ENCODE results near the gene FMNL1. TPM values are rescaled to one million over a fixed set of nuclear protein-coding genes. Genes with fewer than 3 reads are reported as not detected.

Gene FMNL1
- total and polyA plus RNA-seq, 7 donors, result 8.9 to 35.5 (median 11.0) TPM

GRCh38 chr17:45267436-45268055 lies 45.9 kb downstream of the FMNL1 start:
- H3K9me3 ChIP-seq, result no peaks in the 10 kb centered on the region
- peaks cover 0 to 12% (median 8%) of the 10 kb centered on the region in 4 donors for H3K4me1 ChIP-seq
- peaks cover 60 to 96% (median 82%) of the 10 kb centered on the region in 4 donors for H3K36me3 ChIP-seq
- TF ChIP-seq CTCF (IDR thresholded peaks at IDR 0.05) (no peak), POLR2A (IDR thresholded peaks at IDR 0.05) (no peak), EP300 (IDR thresholded peaks at IDR 0.05) (no peak), POLR2AphosphoS5 (IDR thresholded peaks at IDR 0.05) (no peak)
- no peak overlapping the region for H3K27ac ChIP-seq
- 94 to 95% methylated on average over 10 of the region's 10 CpGs for WGBS, 2 donors
- no peak overlapping the region for H3K4me3 ChIP-seq
- DNase-seq, result no peak
- intact Hi-C loops (cut with DNase I), result no loop called here
- H3K27me3 ChIP-seq, result no peaks in the 10 kb centered on the region

- H3K36me3 ChIP-seq, result peaks cover 61 to 97% (median 92%) of the 10 kb centered on the region in 4 donors
- H3K4me1 ChIP-seq, result peaks cover 0 to 4% (median 0%) of the 10 kb centered on the region in 4 donors
- intact Hi-C loops (cut with DNase I), result no loop called here
- H3K27ac ChIP-seq, result no peak overlapping the region
- no peaks in the 10 kb centered on the region for H3K27me3 ChIP-seq
- DNase-seq, result no peak
- no peak for TF ChIP-seq EP300 (IDR thresholded peaks at IDR 0.05)
- no peak for TF ChIP-seq POLR2A (IDR thresholded peaks at IDR 0.05)
- TF ChIP-seq POLR2AphosphoS5 (IDR thresholded peaks at IDR 0.05), result no peak
- no peak for TF ChIP-seq CTCF (IDR thresholded peaks at IDR 0.05)
- H3K9me3 ChIP-seq, result no peaks in the 10 kb centered on the region
- no peak overlapping the region for H3K4me3 ChIP-seq
- 79 to 93% methylated on average over 7 of the region's 7 CpGs for WGBS, 2 donors
These were observed 48.2 kb downstream of the FMNL1 start for GRCh38 chr17:45269912-45270311.

- no peak for DNase-seq
- H3K36me3 ChIP-seq, result peaks cover 59 to 87% (median 82%) of the 10 kb centered on the region in 4 donors
- no peak overlapping the region for H3K27ac ChIP-seq
- no peaks in the 10 kb centered on the region for H3K9me3 ChIP-seq
- no peaks in the 10 kb centered on the region for H3K27me3 ChIP-seq
- peak in 2 of 4 experiments; percentile 16 to 39 for TF ChIP-seq CTCF (IDR thresholded peaks at IDR 0.05)
- no peak for TF ChIP-seq POLR2AphosphoS5 (IDR thresholded peaks at IDR 0.05)
- no peak overlapping the region for H3K4me3 ChIP-seq
- WGBS, 2 donors, result 81 to 82% methylated on average over 13 of the region's 13 CpGs
- intact Hi-C loops (cut with DNase I), result no loop called here
- peaks cover 0 to 7% (median 3%) of the 10 kb centered on the region in 4 donors for H3K4me1 ChIP-seq
These were observed 49.2 kb downstream of the FMNL1 start for GRCh38 chr17:45270828-45271418.

- Histone ChIP-seq H3K4me1 (peaks cover 0 to 14% (median 9%) of the 10 kb centered on the region in 4 donors), H3K36me3 (peaks cover 53 to 80% (median 75%) of the 10 kb centered on the region in 4 donors), H3K27ac (no peak overlapping the region), H3K27me3 (no peaks in the 10 kb centered on the region), H3K4me3 (no peak overlapping the region), H3K9me3 (no peaks in the 10 kb centered on the region)
- TF ChIP-seq POLR2A (IDR thresholded peaks at IDR 0.05), result no peak
- no peak for TF ChIP-seq POLR2AphosphoS5 (IDR thresholded peaks at IDR 0.05)
- intact Hi-C loops (cut with DNase I), result no loop called here
- no peak for DNase-seq
- 71 to 86% methylated on average over 3 of the region's 3 CpGs for WGBS, 2 donors
These were observed 49.9 kb downstream of the FMNL1 start for GRCh38 chr17:45271603-45272002.

GRCh38 chr17:45273551-45273957 lies 51.9 kb downstream of the FMNL1 start:
- Histone ChIP-seq H3K4me1 (peaks cover 0 to 33% (median 29%) of the 10 kb centered on the region in 4 donors), H3K36me3 (peaks cover 46 to 61% (median 56%) of the 10 kb centered on the region in 4 donors), H3K9me3 (no peaks in the 10 kb centered on the region), H3K27me3 (no peaks in the 10 kb centered on the region), H3K4me3 (no peak overlapping the region), H3K27ac (peak overlapping the region in 1 of 4 donors; percentile 6)
- WGBS, 2 donors, result 88 to 90% methylated on average over 16 of the region's 16 CpGs
- intact Hi-C loops (cut with DNase I), result no loop called here
- no peak for DNase-seq
- TF ChIP-seq CTCF (IDR thresholded peaks at IDR 0.05) (no peak), EP300 (IDR thresholded peaks at IDR 0.05) (no peak), POLR2A (IDR thresholded peaks at IDR 0.05) (no peak), POLR2AphosphoS5 (IDR thresholded peaks at IDR 0.05) (no peak)
